ENCODE measurements around the gene FAM120B.
"Not testable (repeated sequence)": the region's sequence is repeated elsewhere in the genome, so short reads cannot be mapped to it uniquely, and the experiment has no call there.

Gene FAM120B

DNA sequence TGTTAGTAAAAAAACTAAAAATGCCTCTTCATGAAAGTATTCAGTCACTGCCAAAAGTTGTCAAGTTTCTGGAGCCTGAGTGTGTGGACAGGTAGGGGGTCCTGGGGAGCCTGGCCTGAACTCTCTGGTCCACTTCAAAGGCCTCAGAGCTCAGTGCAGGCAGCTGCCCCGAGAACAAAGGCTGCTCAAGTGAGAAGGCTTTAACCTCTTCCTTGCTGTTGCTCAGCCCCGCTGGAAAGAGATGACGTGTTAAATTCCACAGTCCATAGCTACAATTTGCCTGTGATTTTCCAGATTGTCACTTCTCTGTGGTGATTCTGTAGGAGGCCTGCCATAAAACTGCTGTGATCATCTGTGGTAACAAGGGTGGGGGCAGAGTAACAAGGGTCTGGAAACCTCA, 96.9 kb downstream of the FAM120B start:
- DNase-seq (ENCODE audit: low spot score) = no peak

DNA sequence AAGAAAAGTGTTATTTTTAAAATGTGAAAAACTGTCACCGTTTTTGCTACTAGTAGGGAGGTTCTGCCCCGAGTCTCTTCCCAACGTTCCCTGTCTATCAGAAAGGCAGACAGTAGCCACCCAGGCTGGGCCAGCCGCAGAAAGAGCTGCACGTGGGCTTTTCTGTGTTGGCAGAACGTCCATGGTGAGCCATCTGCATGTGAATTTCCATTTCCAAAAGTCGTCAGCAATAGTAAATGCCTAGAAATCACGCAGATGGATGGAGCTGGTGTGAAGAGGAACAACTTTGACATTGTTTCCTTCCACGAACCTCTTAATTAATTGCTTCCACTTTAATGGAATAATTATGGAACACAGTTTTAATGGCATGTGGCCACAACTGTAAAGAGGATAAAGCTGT, 97.5 kb downstream of the FAM120B start:
- no peak overlapping the region for H3K4me3 ChIP-seq
- TF ChIP-seq, protein P1, sequence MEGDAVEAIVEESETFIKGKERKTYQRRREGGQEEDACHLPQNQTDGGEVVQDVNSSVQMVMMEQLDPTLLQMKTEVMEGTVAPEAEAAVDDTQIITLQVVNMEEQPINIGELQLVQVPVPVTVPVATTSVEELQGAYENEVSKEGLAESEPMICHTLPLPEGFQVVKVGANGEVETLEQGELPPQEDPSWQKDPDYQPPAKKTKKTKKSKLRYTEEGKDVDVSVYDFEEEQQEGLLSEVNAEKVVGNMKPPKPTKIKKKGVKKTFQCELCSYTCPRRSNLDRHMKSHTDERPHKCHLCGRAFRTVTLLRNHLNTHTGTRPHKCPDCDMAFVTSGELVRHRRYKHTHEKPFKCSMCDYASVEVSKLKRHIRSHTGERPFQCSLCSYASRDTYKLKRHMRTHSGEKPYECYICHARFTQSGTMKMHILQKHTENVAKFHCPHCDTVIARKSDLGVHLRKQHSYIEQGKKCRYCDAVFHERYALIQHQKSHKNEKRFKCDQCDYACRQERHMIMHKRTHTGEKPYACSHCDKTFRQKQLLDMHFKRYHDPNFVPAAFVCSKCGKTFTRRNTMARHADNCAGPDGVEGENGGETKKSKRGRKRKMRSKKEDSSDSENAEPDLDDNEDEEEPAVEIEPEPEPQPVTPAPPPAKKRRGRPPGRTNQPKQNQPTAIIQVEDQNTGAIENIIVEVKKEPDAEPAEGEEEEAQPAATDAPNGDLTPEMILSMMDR (IDR thresholded peaks at IDR 0.05) = no peak
- H3K27ac ChIP-seq = no peak overlapping the region
- DNase-seq (ENCODE audit: low spot score) = no peak

More for the DNA sequence above, 96.9 kb downstream of the FAM120B start:
- Histone ChIP-seq H3K27ac (no peak overlapping the region), H3K4me3 (no peak overlapping the region)
- TF ChIP-seq, protein P1 (IDR thresholded peaks at IDR 0.05) = no peak

DNA sequence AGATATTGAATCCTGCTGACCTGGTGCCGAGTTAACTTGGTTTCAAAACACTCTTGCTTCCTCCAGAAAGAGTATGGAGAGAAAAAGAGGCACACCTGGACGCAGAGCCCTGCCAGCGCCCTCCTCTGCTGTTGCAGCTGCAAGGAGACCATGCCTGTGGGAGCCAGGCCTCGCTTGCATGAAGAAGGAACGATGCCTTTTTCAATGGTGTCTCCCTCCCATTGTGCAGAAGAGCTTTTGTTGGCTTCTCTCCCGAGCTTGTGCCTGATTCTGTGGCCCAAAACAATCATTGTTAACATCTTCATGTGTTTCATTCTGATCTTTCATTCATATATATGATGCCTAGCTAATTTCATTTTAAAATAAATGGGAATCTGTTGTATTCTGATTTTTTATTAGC, 98.1 kb downstream of the FAM120B start:
- Histone ChIP-seq H3K4me3 (no peak overlapping the region), H3K27ac (no peak overlapping the region)
- DNase-seq (ENCODE audit: low spot score) = no peak
- TF ChIP-seq, protein P1 (IDR thresholded peaks at IDR 0.05) = no peak

DNA sequence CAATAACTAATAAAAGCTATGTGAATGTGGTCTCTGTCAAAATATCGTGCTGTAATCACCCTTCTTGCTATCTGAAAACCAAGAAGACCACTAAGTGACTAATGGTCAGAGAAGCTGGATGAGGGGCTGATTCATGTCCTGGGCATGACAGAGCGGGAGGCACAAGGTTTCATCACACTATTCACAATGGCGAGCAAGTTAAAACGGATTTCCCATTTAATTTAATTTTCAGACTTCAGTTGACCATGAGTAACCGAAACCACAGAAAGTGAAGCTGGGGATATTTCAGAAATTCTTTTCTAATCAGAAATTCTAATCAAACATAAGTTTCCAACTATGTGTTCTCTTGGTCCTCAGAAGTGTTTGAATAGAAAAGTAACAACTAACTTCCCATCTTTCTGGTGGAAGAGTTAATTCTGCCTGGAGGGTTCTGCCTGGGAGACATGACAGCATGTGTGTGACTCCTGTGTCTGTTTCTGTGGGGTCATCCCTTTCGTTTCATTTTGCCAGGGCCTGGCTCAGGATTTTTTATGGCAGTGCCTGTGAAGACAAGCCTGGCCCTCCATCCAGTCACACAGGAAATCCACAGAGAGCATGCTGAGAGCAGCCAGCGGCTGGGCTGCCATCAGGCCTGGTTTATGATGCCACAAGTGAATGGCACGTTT, 98.9 kb downstream of the FAM120B start:
- Histone ChIP-seq H3K4me3 (no peak overlapping the region), H3K27ac (no peak overlapping the region)
- DNase-seq (ENCODE audit: low spot score) = no peak
- TF ChIP-seq, protein P1 (IDR thresholded peaks at IDR 0.05) = no peak

DNA sequence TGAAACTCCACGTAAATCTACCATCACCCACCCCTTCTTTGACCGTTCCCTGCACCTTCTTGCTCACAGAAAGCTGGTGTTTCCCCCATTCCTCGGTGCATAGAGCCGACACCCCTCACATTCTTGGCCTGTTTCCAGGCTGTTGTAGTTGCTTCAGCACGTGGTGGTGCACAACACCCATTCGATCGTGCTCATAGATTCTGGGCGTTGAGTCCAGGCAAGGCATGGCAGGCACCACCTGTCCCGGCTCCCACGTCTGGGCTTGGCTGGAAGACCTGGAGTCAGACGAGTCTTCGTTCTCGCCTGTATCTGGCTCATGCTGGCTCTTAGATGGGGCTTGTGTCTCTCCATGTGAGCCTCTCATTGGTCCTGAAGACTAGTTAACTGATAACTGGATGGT, 100.6 kb downstream of the FAM120B start:
- TF ChIP-seq, protein P1 (IDR thresholded peaks at IDR 0.05) = no peak
- no peak overlapping the region for H3K4me3 ChIP-seq
- no peak for DNase-seq (ENCODE audit: low spot score)
- no peak overlapping the region for H3K27ac ChIP-seq

DNA sequence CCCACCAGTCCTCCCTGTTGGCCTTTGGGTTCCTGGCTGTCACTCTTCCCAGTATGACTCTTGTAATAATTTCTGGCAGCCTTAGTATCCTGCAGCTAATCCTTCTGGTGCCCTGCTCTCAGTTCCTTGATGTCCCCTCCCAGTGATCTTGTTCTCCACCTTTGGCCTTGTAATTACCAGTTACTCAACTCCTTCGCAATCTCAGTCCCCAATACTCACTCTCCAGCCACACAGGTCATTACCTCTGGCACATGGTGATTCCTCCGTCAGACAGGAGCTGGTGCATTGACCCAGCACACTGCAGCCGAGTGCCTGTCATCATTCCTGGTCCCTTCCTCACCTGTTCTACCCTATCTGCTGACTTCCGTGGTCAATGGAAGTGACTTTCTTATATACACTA, 101.4 kb downstream of the FAM120B start:
- TF ChIP-seq, protein P1 (IDR thresholded peaks at IDR 0.05) = no peak
- no peak overlapping the region for H3K4me3 ChIP-seq
- no peak overlapping the region for H3K27ac ChIP-seq
- DNase-seq (ENCODE audit: low spot score) = no peak

DNA sequence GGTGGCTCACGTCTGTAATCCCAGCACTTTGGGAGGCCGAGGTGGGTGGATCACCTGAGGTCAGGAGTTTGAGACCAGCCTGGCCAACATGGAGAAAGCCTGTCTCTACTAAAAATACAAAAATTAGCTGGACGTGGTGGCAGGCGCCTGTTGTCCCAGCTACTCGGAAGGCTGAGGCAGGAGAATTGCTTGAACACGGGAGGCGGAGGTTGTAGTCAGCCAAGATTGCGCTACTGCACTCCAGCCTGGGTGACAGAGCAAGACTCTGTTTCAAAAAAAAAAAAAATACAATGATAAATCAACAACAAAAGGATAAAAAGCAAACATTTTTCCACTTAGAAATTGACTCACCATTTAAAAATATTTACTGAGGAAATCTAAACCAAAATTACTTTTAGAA, 103.2 kb downstream of the FAM120B start:
- not testable (repeated sequence) for H3K27ac ChIP-seq; DNase-seq (ENCODE audit: low spot score); H3K4me3 ChIP-seq
